Activated gamma-delta T cell treated with anti-CD3 and anti-CD28 coated beads, Interleukin-2, amount 50 U/mL, for 16 hours (primary cell): ENCODE data around the gene ETAA1.

Experiments used
- DNase-seq: peaks from one replicate; pipeline ENCODE4 v3.0.0-alpha.2; 2020; ENCODE audit warnings: low read depth

Gene ETAA1

GRCh38 chr2:67438337-67438736, 41.2 kb downstream of the ETAA1 start:
- DNase-seq = no peak

GRCh38 chr2:67445652-67446268, 48.6 kb downstream of the ETAA1 start:
- no peak for DNase-seq

DNA sequence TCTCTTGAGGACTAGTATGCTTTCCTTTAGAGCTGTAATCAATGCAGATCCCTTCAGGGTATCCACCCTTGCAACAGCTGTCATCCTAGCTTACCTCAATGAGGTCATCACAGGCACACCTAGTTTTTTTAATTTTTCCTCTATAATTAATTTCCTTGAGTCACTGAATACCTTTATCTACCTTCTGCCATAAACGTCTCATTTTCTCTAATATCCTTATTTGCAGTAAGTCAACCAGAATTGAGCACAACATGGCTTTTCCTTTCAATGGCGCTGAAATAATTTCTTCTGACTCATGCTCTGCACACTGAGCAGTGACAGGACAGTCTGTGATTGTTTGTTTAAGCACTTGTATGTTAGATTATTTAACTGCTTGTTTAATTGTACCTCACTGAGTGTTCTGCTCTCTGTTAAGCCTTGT, 49.4 kb downstream of the ETAA1 start:
- no peak for DNase-seq

GRCh38 chr2:67448648-67449047, 51.5 kb downstream of the ETAA1 start:
- DNase-seq = no peak

GRCh38 chr2:67451086-67451832, 54.1 kb downstream of the ETAA1 start:
- DNase-seq = no peak

DNA sequence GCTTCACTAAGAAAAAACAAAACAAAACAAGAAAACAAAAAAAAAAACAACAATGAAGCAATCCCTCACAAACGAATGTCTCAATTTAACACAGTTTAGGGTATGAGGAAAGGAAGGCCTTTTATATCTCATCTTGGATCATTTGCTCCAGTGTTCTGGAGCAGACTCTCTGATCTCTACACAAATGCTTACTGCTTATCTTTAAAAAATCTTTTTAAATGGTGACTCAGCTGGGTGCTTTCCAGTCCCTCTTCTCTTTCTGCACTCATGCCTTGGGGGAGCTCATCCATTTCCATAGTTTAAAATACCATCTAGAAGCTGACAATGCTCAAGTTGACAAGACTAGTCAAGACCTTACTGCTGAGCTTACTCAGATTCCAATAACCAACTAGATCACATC, 56.2 kb downstream of the ETAA1 start:
- DNase-seq = no peak

DNA sequence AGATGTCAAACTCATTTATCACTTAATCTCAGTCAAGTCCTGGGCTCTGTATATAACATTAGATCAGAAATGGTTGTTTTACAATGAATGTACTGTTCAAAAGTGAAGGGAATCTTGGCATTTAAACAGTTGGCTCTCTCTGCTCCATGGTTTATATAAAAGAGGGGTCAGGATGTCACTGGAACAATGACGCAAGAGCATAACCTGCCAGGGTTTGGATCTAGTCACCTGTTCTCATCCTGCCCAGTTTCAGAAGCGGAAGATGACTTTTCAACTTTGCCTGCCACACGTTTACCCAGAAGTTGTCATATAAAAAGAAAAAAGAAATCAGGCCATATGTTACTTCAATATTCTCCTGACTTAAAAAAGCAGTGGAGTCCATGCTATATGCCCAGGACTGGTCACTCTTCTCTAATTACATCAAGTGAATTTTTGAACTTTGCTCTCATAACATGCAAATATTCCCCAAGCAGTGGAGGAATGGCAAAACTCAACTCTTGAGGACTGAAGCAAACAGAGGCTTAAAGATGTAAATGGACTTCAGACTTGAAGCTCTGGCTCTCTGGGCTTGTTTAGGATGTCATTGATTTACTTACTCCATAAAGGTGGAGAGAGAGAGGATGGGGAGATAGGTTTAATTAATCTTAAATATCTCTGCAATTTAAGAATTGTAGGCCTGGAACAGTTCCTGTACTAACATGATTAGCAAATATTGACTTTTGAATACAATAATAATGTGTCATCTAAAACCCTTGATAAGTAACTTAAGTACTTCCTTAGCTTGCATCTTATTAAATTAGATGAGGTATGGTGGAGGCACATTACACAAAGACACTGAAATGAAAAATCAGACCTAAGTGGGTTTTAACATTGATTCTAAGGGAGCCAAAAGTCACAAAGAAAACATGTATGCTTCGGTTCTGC, 58.3 kb downstream of the ETAA1 start:
- no peak for DNase-seq

GRCh38 chr2:67456428-67456827, 59.3 kb downstream of the ETAA1 start:
- no peak for DNase-seq

GRCh38 chr2:67457699-67458098, 60.6 kb downstream of the ETAA1 start:
- DNase-seq = no peak

DNA sequence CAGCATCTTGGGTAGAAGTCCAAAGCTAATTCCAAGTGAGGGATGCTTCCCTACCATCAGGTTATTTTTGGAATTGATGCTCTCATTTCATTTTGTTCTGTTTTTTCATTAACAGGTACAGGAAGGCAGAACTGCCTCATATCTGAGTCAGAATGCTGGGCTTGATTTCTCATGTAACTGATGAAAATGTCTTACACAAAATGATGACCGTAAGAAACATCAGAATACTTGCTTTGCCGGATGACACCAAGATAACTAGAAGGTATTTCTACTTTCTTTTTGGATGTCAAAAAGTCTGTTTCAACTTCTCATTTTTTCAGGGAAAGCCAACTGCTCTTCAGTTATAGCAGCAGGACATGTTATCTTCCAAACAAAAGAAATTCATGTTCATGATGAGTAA, 62.6 kb downstream of the ETAA1 start:
- no peak for DNase-seq
